Vagina (tissue), 2 donors: Measurements from ENCODE around the gene ARMH4. TPM values are rescaled to one million over a fixed set of nuclear protein-coding genes. Genes with fewer than 3 reads are reported as not detected.

Source experiments
- DNase-seq, 2 donors: peaks; one replicate each; pipeline ENCODE4 v3.0.0-alpha.2; 2017; ENCODE audit errors: extremely low spot score in 2 of 2
- H3K27ac ChIP-seq: fragments of 200-600 bp; sonication (generic); one replicate; pipeline ENCODE4 v1.5.1; 2019
- H3K27me3 ChIP-seq: fragments of 200-600 bp; sonication (generic); one replicate; pipeline ENCODE4 v1.5.1; 2019
- H3K36me3 ChIP-seq, 2 donors: fragments of 200-600 bp; sonication (generic); one replicate each; pipeline ENCODE4 v1.5.1; 2017 to 2019
- H3K4me1 ChIP-seq: fragments of 200-600 bp; sonication (generic); one replicate; pipeline ENCODE4 v1.5.1; 2019
- H3K4me3 ChIP-seq, 2 donors: fragments of 200-600 bp; sonication (generic); 1 replicate in 1 of 2; 2 replicates in 1 of 2; pipeline ENCODE4 v1.5.1; 2016 to 2019
- H3K9me3 ChIP-seq: fragments of 200-600 bp; sonication (generic); one replicate; pipeline ENCODE4 v1.5.1; 2019
- POLR2A ChIP-seq, 2 donors: fragments of 450-650 bp; IDR thresholded peaks; one replicate each; pipeline ENCODE4 v1.6.1; 2017; ENCODE audit warnings: antibody characterized with exemption in 2 of 2, mild to moderate bottlenecking in 2 of 2, moderate library complexity in 2 of 2
- POLR2AphosphoS5 ChIP-seq, 2 donors: sonication (generic); formaldehyde crosslinking; IDR thresholded peaks; one replicate each; pipeline ENCODE4 v1.9.0; 2017; ENCODE audit warnings: antibody characterized with exemption in 2 of 2, mild to moderate bottlenecking in 2 of 2, low read depth in 1 of 2; ENCODE audit not compliant: insufficient read depth in 1 of 2
- intact Hi-C: fragments of 100-400 bp; cut with DNase I; formaldehyde crosslinking; loops from one replicate; pipeline ENCODE4 v1.15.1; 2023
- total RNA-seq: library from RNA; depleted of rRNA; stranded (reverse); fragments of >200 nt; gene quantifications from one replicate; pipeline ENCODE4 v1.2.3, GENCODE V29; 2016
- TF ChIP-seq, protein P1 (sequence below), 3 experiments: fragments of 450-650 bp in 2 of 3; fragments of 200-600 bp in 1 of 3; sonication (generic) in 1 of 3; IDR thresholded peaks; one replicate each; pipeline ENCODE4 v1.5.1; 2017 to 2019; ENCODE audit warnings: antibody characterized with exemption in 3 of 3, mild to moderate bottlenecking in 2 of 3, moderate library complexity in 2 of 3

The ARMH4 gene, protein sequence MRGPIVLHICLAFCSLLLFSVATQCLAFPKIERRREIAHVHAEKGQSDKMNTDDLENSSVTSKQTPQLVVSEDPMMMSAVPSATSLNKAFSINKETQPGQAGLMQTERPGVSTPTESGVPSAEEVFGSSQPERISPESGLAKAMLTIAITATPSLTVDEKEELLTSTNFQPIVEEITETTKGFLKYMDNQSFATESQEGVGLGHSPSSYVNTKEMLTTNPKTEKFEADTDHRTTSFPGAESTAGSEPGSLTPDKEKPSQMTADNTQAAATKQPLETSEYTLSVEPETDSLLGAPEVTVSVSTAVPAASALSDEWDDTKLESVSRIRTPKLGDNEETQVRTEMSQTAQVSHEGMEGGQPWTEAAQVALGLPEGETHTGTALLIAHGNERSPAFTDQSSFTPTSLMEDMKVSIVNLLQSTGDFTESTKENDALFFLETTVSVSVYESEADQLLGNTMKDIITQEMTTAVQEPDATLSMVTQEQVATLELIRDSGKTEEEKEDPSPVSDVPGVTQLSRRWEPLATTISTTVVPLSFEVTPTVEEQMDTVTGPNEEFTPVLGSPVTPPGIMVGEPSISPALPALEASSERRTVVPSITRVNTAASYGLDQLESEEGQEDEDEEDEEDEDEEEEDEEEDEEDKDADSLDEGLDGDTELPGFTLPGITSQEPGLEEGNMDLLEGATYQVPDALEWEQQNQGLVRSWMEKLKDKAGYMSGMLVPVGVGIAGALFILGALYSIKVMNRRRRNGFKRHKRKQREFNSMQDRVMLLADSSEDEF
- total RNA-seq, result 5.2 TPM

GRCh38 chr14:58152014-58152857, at the start of gene ARMH4:
Gene ARMH4 (minus strand): TSS chr14:58152213. CDS start chr14:58139358, 12,855 bp downstream.
- H3K9me3 ChIP-seq, result no peaks in the 10 kb centered on the region
- DNase-seq, result no peak
- H3K27me3 ChIP-seq, result no peaks in the 10 kb centered on the region
- intact Hi-C loops, result no loop called here
- peaks cover 10% of the 10 kb centered on the region for H3K4me1 ChIP-seq
- no peaks in the 10 kb centered on the region for H3K36me3 ChIP-seq
- H3K4me3 ChIP-seq, result peak within 1 kb of the TSS; percentile 67 to 82
- TF ChIP-seq, protein P1, sequence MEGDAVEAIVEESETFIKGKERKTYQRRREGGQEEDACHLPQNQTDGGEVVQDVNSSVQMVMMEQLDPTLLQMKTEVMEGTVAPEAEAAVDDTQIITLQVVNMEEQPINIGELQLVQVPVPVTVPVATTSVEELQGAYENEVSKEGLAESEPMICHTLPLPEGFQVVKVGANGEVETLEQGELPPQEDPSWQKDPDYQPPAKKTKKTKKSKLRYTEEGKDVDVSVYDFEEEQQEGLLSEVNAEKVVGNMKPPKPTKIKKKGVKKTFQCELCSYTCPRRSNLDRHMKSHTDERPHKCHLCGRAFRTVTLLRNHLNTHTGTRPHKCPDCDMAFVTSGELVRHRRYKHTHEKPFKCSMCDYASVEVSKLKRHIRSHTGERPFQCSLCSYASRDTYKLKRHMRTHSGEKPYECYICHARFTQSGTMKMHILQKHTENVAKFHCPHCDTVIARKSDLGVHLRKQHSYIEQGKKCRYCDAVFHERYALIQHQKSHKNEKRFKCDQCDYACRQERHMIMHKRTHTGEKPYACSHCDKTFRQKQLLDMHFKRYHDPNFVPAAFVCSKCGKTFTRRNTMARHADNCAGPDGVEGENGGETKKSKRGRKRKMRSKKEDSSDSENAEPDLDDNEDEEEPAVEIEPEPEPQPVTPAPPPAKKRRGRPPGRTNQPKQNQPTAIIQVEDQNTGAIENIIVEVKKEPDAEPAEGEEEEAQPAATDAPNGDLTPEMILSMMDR (IDR thresholded peaks at IDR 0.05), result no peak
- peak; percentile 35 to 89 for TF ChIP-seq POLR2A (IDR thresholded peaks at IDR 0.05)
- TF ChIP-seq POLR2AphosphoS5 (IDR thresholded peaks at IDR 0.05; ENCODE audit: insufficient read depth in 1 of 2, low read depth in 1 of 2), result peak in 1 of 2 donors; percentile 55
- H3K27ac ChIP-seq, result peak within 1 kb of the TSS; percentile 79

GRCh38 chr14:58200846-58201245, 48.8 kb upstream of the ARMH4 start:
- no peak for DNase-seq
- Histone ChIP-seq H3K27me3 (no peaks in the 10 kb centered on the region), H3K4me3 (peak overlapping the region; percentile 77 to 83), H3K9me3 (no peaks in the 10 kb centered on the region), H3K36me3 (peaks cover 0 to 11% of the 10 kb centered on the region in 2 donors), H3K4me1 (peaks cover 23% of the 10 kb centered on the region), H3K27ac (peak overlapping the region; percentile 91)
- intact Hi-C loops, result no loop called here
- TF ChIP-seq, protein P1 (IDR thresholded peaks at IDR 0.05), result no peak
- TF ChIP-seq POLR2AphosphoS5 (IDR thresholded peaks at IDR 0.05; ENCODE audit: insufficient read depth in 1 of 2, low read depth in 1 of 2) (no peak), POLR2A (IDR thresholded peaks at IDR 0.05) (no peak)

DNA sequence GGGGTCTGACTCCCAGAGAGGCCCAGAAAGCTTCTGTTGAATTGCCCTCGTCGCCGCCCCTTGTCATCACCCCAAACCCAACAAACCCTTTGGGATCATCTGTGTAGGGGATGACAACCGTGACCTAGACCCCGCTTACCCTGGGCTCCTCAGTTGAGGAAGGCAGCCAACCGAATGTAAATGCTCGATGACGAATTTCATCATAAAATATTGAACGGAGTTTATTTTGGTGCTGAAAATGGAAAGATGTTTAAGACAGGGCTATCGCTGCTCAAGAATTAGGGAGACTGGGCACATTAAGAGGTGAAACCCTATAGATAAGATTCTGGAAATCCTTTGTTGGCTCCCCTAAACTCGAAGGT, 48.4 kb upstream of the ARMH4 start:
- H3K4me3 ChIP-seq, result peak overlapping the region; percentile 77 to 83
- H3K27ac ChIP-seq, result peak overlapping the region; percentile 91
- intact Hi-C loops, result no loop called here
- TF ChIP-seq POLR2A (IDR thresholded peaks at IDR 0.05) (no peak), POLR2AphosphoS5 (IDR thresholded peaks at IDR 0.05; ENCODE audit: insufficient read depth in 1 of 2, low read depth in 1 of 2) (no peak)
- TF ChIP-seq, protein P1 (IDR thresholded peaks at IDR 0.05), result no peak
- H3K4me1 ChIP-seq, result peaks cover 23% of the 10 kb centered on the region
- peaks cover 0 to 11% of the 10 kb centered on the region in 2 donors for H3K36me3 ChIP-seq
- no peaks in the 10 kb centered on the region for H3K27me3 ChIP-seq
- H3K9me3 ChIP-seq, result no peaks in the 10 kb centered on the region
- DNase-seq, result no peak

DNA sequence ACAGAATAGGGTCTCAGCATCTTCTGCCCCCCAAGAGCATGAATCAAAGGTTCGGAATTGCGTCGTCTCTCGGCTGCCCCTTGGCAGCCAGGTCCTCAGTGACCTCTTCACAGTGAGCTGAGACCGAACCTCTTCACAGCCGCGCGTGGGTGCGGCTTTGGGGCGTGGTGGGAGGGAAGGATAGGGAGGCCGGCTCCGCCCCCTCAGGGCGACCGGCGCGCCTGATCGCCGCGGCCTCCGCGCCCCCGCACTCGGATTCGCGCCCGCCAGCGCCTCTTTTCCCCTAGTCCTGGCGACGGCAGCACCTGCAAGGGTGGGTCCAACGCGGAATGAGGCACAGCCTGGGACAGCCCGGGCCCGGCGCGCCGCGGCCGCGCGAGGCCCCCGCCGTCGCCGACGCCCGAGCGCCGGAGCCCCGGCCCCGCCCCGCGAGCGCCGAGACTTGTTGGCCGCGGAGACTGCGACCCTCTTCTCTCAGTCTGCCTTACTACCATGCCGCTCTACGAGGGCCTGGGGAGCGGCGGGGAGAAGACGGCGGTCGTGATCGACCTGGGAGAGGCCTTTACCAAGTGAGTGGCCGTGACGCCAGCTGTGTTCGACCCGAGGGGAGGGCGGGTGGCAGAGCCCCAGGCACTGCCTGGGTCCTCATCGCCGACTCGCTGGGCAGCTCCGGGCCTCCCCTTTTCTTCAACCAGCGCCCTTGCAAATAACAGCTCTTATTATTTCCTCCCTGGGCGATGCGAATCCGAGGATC, 47.9 kb upstream of the ARMH4 start, which contains the start of gene ACTR10:
TSS of gene ACTR10 (plus strand) at position 424 of the 754 bp plus-strand sequence. CDS start at position 493, 69 bp downstream.
- Histone ChIP-seq H3K9me3 (no peaks in the 10 kb centered on the region), H3K4me1 (peaks cover 23% of the 10 kb centered on the region), H3K27me3 (no peaks in the 10 kb centered on the region), H3K27ac (peak within 1 kb of the TSS; percentile 91), H3K36me3 (peaks cover 0 to 11% of the 10 kb centered on the region in 2 donors), H3K4me3 (peak within 1 kb of the TSS; percentile 77 to 83)
- TF ChIP-seq POLR2A (IDR thresholded peaks at IDR 0.05), result peak in 1 of 2 donors; percentile 46
- TF ChIP-seq, protein P1 (IDR thresholded peaks at IDR 0.05), result no peak
- TF ChIP-seq POLR2AphosphoS5 (IDR thresholded peaks at IDR 0.05; ENCODE audit: insufficient read depth in 1 of 2, low read depth in 1 of 2), result peak in 1 of 2 donors; percentile 71
- intact Hi-C loops, result no loop called here
- DNase-seq, result peak in 1 of 2 donors; percentile 88
